Loucy (cell line): ENCODE results near the gene CRELD1.

Experiments used
- H2AFZ ChIP-seq: fragments of 200-600 bp; sonication (generic); 2 replicates; pipeline ENCODE4 v1.6.0; 2016; ENCODE audit warnings: antibody characterized with exemption, mild to moderate bottlenecking, low read length, moderate library complexity
- H3F3A ChIP-seq: fragments of 200-600 bp; 2 replicates; pipeline ENCODE4 v1.6.0; 2016; ENCODE audit warnings: antibody characterized with exemption, low read depth, mild to moderate bottlenecking
- H3K27me3 ChIP-seq: fragments of 200-600 bp; sonication (generic); 2 replicates; pipeline ENCODE4 v1.6.1; 2014; ENCODE audit warnings: low read length, mild to moderate bottlenecking; ENCODE audit not compliant: insufficient read depth, poor library complexity, severe bottlenecking
- H3K36me3 ChIP-seq: fragments of 200-600 bp; sonication (generic); 2 replicates; pipeline ENCODE4 v1.6.1; 2016; ENCODE audit warnings: low read length; ENCODE audit not compliant: insufficient read depth
- H3K4me1 ChIP-seq: fragments of 200-600 bp; sonication (generic); 2 replicates; pipeline ENCODE4 v1.5.1; 2014; ENCODE audit warnings: low read length, mild to moderate bottlenecking; ENCODE audit not compliant: insufficient read depth, poor library complexity, severe bottlenecking
- H3K4me2 ChIP-seq: fragments of 200-600 bp; sonication (generic); 2 replicates; pipeline ENCODE4 v1.6.0; 2014; ENCODE audit warnings: antibody characterized with exemption, low read length, low read depth, mild to moderate bottlenecking; ENCODE audit not compliant: poor library complexity, severe bottlenecking
- H3K4me3 ChIP-seq: fragments of 200-600 bp; sonication (generic); 2 replicates; pipeline ENCODE4 v1.5.1; 2014; ENCODE audit warnings: low read length, mild to moderate bottlenecking, mixed read lengths; ENCODE audit not compliant: poor library complexity, severe bottlenecking
- H3K79me2 ChIP-seq: fragments of 200-600 bp; sonication (generic); 2 replicates; pipeline ENCODE4 v1.6.1; 2014; ENCODE audit warnings: low read length; ENCODE audit not compliant: insufficient read depth
- H3K9ac ChIP-seq: fragments of 200-600 bp; sonication (generic); 2 replicates; pipeline ENCODE4 v1.6.0; 2014; ENCODE audit warnings: mild to moderate bottlenecking, low read depth, low read length, moderate library complexity; ENCODE audit not compliant: poor library complexity, severe bottlenecking
- H3K9me2 ChIP-seq: fragments of 200-600 bp; sonication (generic); replicated peaks from 2 replicates; pipeline ENCODE4 v1.6.1; 2016; ENCODE audit warnings: low read depth, low read length, mixed read lengths
- H3K9me3 ChIP-seq: fragments of 200-600 bp; sonication (generic); 2 replicates; pipeline ENCODE4 v1.6.1; 2014; ENCODE audit warnings: mild to moderate bottlenecking, antibody characterized with exemption, low read length, low read depth; ENCODE audit not compliant: insufficient read depth
- H4K20me1 ChIP-seq: fragments of 200-600 bp; sonication (generic); 2 replicates; pipeline ENCODE4 v1.6.0; 2014; ENCODE audit warnings: antibody characterized with exemption, low read length, mild to moderate bottlenecking; ENCODE audit not compliant: insufficient read depth, poor library complexity, severe bottlenecking
- CTCF ChIP-seq: fragments of 200-600 bp; sonication (generic); conservative IDR thresholded peaks from 2 replicates; pipeline ENCODE4 v1.5.1; 2014; ENCODE audit warnings: mild to moderate bottlenecking, antibody characterized with exemption, low read length
- EZH2phosphoT487 ChIP-seq: fragments of 200-600 bp; IDR thresholded peaks from 2 replicates; pipeline ENCODE4 v1.6.1; 2018; ENCODE audit warnings: antibody characterized with exemption, mild to moderate bottlenecking, moderate library complexity, borderline replicate concordance

CRELD1 gene

DNA sequence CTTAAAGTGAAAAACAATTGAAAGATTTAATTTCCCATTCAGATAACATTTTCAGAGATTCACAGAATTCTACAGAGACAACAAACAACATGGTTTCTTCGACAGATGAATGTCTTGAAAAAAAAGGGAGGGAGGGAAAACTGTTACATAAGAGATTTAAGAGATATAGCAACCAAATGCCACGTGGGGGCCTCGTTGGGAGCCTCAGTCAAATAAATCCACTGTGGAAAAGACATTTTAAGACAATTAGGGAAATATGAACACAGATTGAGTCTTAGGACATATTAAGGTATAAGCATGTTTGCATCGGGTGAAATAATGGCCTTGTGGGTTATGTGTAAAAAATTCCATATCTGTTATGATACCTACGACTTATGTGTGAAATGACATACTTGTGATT is 23.6 kb downstream of the CRELD1 start:
- no peaks in the 10 kb centered on the region for H3K4me1 ChIP-seq
- no peaks in the 10 kb centered on the region for H3K9me2 ChIP-seq
- H3K36me3 ChIP-seq = no peaks in the 10 kb centered on the region
- no peaks in the 10 kb centered on the region for H3K27me3 ChIP-seq
- no peak overlapping the region for H3K4me2 ChIP-seq
- H3K9me3 ChIP-seq = no peaks in the 10 kb centered on the region
- no peaks in the 10 kb centered on the region for H4K20me1 ChIP-seq
- H3K79me2 ChIP-seq = no peaks in the 10 kb centered on the region
- no peak overlapping the region for H3K9ac ChIP-seq
- no peak overlapping the region for H2AFZ ChIP-seq
- H3K4me3 ChIP-seq = no peak overlapping the region
- TF ChIP-seq EZH2phosphoT487 (no peak), CTCF (peak; percentile 27)
- no peaks in the 10 kb centered on the region for H3F3A ChIP-seq

DNA sequence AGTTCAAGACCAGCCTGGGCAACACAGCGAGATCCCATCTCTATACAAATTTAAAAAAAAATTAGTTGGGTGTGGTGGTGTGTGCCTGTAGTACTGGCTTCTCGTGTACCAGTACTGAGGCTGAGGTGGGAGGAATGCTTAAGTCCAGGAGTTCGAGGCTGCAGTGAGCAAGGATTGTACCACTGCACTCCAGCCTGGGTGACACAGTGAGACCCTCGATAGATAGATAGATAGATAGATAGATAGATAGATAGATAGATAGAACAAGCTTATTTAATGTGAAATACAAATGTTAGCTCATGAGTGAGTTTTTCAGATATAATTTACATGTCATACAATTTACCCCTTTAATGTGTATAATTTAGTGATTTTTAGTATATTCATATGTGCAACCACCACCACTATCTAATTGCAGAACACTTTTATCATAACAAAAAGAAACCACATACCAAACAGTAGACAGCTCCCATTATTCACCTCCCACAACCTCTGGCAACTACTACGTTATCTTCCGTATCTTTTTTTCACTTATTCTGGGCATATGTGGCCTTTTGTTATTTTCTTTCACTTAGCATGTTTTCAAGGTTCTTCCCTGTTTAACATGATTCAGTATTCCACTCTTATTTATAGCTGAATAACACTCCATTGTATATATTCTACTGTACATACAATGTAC is 31.7 kb downstream of the CRELD1 start:
- H2AFZ ChIP-seq = no peak overlapping the region
- H3K9ac ChIP-seq = no peak overlapping the region
- no peak overlapping the region for H3K4me3 ChIP-seq
- H3K4me2 ChIP-seq = no peak overlapping the region
- no peaks in the 10 kb centered on the region for H3F3A ChIP-seq
- H3K79me2 ChIP-seq = no peaks in the 10 kb centered on the region
- no peaks in the 10 kb centered on the region for H3K9me3 ChIP-seq
- no peaks in the 10 kb centered on the region for H3K4me1 ChIP-seq
- no peaks in the 10 kb centered on the region for H3K9me2 ChIP-seq
- TF ChIP-seq CTCF (no peak), EZH2phosphoT487 (no peak)
- no peaks in the 10 kb centered on the region for H4K20me1 ChIP-seq
- no peaks in the 10 kb centered on the region for H3K27me3 ChIP-seq
- peaks cover 26% of the 10 kb centered on the region; the same call in 1 of the 2 replicates for H3K36me3 ChIP-seq

GRCh38 chr3:9966841-9967240 is 33.2 kb downstream of the CRELD1 start:
- Histone ChIP-seq H3K4me3 (no peak overlapping the region), H3K9me3 (no peaks in the 10 kb centered on the region), H2AFZ (no peak overlapping the region), H3K4me1 (no peaks in the 10 kb centered on the region), H3K36me3 (peaks cover 37% of the 10 kb centered on the region; the same call in 1 of the 2 replicates), H3K79me2 (no peaks in the 10 kb centered on the region), H4K20me1 (no peaks in the 10 kb centered on the region), H3K4me2 (no peak overlapping the region), H3K9ac (no peak overlapping the region), H3K27me3 (no peaks in the 10 kb centered on the region), H3K9me2 (no peaks in the 10 kb centered on the region), H3F3A (no peaks in the 10 kb centered on the region)
- TF ChIP-seq CTCF (no peak), EZH2phosphoT487 (no peak)
